Ascending aorta (tissue), 2 donors: Measurements from ENCODE around the gene NXPH4. TPM values are rescaled to one million over a fixed set of nuclear protein-coding genes. Genes with fewer than 3 reads are reported as not detected.

Experiments
- DNase-seq, 2 donors: peaks; one replicate each; pipeline ENCODE4 v3.0.0-alpha.2; 2019; ENCODE audit warnings: low spot score in 2 of 2
- H3K27ac ChIP-seq, 2 donors: fragments of 200-600 bp; sonication (generic); one replicate each; pipeline ENCODE4 v1.5.1; 2016 to 2017; ENCODE audit warnings: mild to moderate bottlenecking in 1 of 2
- H3K27me3 ChIP-seq: fragments of 200-600 bp; sonication (generic); one replicate; pipeline ENCODE4 v1.5.1; 2017
- H3K36me3 ChIP-seq, 2 donors: fragments of 200-600 bp; sonication (generic); one replicate each; pipeline ENCODE4 v1.5.1; 2016
- H3K4me1 ChIP-seq, 2 donors: fragments of 200-600 bp; sonication (generic); one replicate each; pipeline ENCODE4 v1.5.1; 2016 to 2017; ENCODE audit warnings: mild to moderate bottlenecking in 1 of 2
- H3K4me3 ChIP-seq, 2 donors: fragments of 200-600 bp; sonication (generic); one replicate each; pipeline ENCODE4 v1.5.1; 2016 to 2017; ENCODE audit warnings: mild to moderate bottlenecking in 1 of 2
- H3K9me3 ChIP-seq, 2 donors: fragments of 200-600 bp; sonication (generic); one replicate each; pipeline ENCODE4 v1.5.1; 2016
- intact Hi-C: fragments of 100-400 bp; cut with DNase I; formaldehyde crosslinking; loops from one replicate; pipeline ENCODE4 v1.15.1; 2023
- total RNA-seq: library from RNA; depleted of rRNA; stranded (reverse); fragments of >200 nt; gene quantifications from one replicate; pipeline ENCODE4 v1.1.0, GENCODE V29; 2016
- TF ChIP-seq, protein P1 (sequence below), 3 experiments: fragments of 200-600 bp in 2 of 3; fragments of 450-650 bp in 1 of 3; sonication (generic) in 2 of 3; IDR thresholded peaks; one replicate each; pipeline ENCODE4 v1.5.1; 2016 to 2019; ENCODE audit warnings: antibody characterized with exemption in 3 of 3, mild to moderate bottlenecking in 1 of 3, moderate library complexity in 1 of 3

NXPH4 gene
- total RNA-seq, 1 donor from 2014 or later = not detected

GRCh38 chr12:57219993-57220754 lies 3.6 kb downstream of the NXPH4 start:
- Histone ChIP-seq H3K9me3 (no peaks in the 10 kb centered on the region), H3K36me3 (no peaks in the 10 kb centered on the region), H3K27me3 (peaks cover 1% of the 10 kb centered on the region), H3K4me3 (no peak overlapping the region), H3K4me1 (peaks cover 13 to 17% of the 10 kb centered on the region in 2 donors), H3K27ac (no peak overlapping the region)
- TF ChIP-seq, protein P1, sequence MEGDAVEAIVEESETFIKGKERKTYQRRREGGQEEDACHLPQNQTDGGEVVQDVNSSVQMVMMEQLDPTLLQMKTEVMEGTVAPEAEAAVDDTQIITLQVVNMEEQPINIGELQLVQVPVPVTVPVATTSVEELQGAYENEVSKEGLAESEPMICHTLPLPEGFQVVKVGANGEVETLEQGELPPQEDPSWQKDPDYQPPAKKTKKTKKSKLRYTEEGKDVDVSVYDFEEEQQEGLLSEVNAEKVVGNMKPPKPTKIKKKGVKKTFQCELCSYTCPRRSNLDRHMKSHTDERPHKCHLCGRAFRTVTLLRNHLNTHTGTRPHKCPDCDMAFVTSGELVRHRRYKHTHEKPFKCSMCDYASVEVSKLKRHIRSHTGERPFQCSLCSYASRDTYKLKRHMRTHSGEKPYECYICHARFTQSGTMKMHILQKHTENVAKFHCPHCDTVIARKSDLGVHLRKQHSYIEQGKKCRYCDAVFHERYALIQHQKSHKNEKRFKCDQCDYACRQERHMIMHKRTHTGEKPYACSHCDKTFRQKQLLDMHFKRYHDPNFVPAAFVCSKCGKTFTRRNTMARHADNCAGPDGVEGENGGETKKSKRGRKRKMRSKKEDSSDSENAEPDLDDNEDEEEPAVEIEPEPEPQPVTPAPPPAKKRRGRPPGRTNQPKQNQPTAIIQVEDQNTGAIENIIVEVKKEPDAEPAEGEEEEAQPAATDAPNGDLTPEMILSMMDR (IDR thresholded peaks at IDR 0.05) = no peak
- intact Hi-C loops = no loop called here
- no peak for DNase-seq

- Histone ChIP-seq H3K36me3 (no peaks in the 10 kb centered on the region), H3K4me1 (peaks cover 13 to 16% of the 10 kb centered on the region in 2 donors), H3K27me3 (peaks cover 6% of the 10 kb centered on the region), H3K27ac (no peak overlapping the region), H3K9me3 (no peaks in the 10 kb centered on the region), H3K4me3 (no peak overlapping the region)
- intact Hi-C loops = no loop called here
- no peak for DNase-seq
- TF ChIP-seq, protein P1 (IDR thresholded peaks at IDR 0.05) = no peak
Measured at GRCh38 chr12:57220770-57221168, 4.2 kb downstream of the NXPH4 start.

DNA sequence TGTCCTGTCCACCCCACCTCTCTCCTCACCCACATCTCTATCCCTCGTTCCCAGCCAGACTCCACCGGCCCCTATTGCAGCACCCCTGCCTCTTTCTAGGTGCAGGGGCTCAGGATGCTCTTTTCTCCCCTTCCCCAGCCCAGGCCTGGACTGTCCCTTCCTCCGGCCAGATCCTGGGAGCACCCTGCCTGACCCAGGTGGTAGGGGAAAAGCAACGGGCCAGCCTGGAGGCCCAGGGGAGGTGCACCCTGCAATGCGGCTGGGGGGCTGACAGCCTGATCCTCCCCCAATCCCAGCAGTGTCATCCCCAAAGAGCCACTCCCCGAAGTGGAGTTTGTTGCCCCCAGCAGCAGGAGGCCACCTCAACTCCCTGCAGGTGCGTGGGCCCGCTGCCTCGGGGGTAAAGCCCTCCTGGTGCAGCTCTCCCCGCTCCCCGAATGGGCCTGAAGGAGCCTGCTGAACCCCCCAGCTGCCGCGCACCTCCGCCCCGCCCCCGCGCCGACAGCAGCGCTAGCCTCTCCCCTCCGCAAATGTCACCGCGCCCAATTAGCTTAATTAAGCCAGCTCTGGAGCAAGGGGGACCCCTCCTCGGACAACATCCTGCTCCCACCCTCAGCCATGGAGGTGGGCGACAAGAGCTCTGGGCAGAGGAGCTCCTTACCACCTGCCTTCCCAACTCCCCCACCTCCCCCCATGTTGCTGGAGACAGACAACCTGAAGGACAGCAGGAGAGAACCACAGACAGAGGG lies 4.7 kb downstream of the NXPH4 start:
- TF ChIP-seq, protein P1 (IDR thresholded peaks at IDR 0.05) = no peak

DNA sequence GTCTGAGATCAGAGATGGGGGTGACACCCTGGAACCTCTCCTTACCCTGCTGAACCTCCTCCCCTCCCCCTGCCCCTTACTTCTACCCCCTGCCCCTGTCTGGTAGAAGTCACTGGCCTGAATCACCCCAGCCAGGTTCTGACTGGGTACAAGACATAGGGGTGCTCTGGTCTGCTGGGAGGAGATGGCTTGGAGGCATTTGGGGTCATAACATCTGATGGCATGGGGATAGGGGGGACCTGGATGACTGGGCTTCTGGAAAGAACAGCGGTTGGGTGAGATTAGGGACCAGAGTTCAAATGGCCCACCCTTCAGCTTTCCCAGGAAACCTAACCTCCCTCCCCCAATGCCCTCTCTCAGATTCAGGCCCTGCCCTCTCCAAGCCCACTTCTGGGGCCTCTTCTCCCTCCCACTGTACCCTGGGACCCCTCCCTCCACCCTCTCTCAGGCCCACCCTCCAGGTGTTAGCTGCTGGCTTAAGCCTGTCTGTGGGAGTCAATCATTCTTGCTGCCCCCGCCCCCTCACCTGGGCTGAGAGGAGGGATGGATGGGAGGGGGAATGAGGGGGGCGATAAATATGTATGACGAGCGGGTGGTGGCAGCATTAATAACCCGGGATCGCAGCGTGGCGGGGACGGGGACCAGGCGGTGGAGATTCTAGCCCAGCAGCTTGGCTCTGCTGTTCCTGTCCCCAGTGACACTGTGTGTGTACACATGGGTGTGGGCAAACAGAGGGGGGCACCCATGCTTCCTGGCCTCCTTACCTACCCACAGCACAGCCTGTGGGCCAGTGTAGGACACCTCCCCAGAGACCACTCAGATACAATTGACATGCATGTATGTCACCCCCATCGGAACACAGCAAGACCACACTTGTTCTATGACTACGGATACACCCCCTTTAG lies 5.9 kb downstream of the NXPH4 start:
- TF ChIP-seq, protein P1 (IDR thresholded peaks at IDR 0.05) = no peak
- Histone ChIP-seq H3K27me3 (peaks cover 9% of the 10 kb centered on the region), H3K4me3 (no peak overlapping the region), H3K36me3 (no peaks in the 10 kb centered on the region), H3K4me1 (peaks cover 0 to 4% of the 10 kb centered on the region in 2 donors), H3K9me3 (no peaks in the 10 kb centered on the region), H3K27ac (no peak overlapping the region)
- intact Hi-C loops = no loop called here
- DNase-seq = no peak

More for the DNA sequence above, 4.7 kb downstream of the NXPH4 start:
- Histone ChIP-seq H3K9me3 (no peaks in the 10 kb centered on the region), H3K27me3 (peaks cover 9% of the 10 kb centered on the region), H3K4me1 (peaks cover 8 to 10% of the 10 kb centered on the region in 2 donors), H3K4me3 (no peak overlapping the region), H3K27ac (no peak overlapping the region), H3K36me3 (no peaks in the 10 kb centered on the region)
- intact Hi-C loops = no loop called here
- no peak for DNase-seq
